B cell (primary cell): ENCODE data around the gene TENM4. TPM values are rescaled to one million over a fixed set of nuclear protein-coding genes. Genes with fewer than 3 reads are reported as not detected.

Source experiments
- ATAC-seq: fragments of 200-7000 bp; cut with Tn5 transposase; one replicate; pipeline ENCODE4 v1.10.0; 2021; ENCODE audit warnings: low read depth, mild to moderate bottlenecking, moderate number of reproducible peaks, moderate library complexity
- CTCF ChIA-PET: fragments of 350-600 bp; sonication (Branson Sonifier 250); formaldehyde crosslinking; loops from one replicate; lab custom pipeline; 2021; ENCODE audit warnings: antibody characterized with exemption, inconsistent platforms; lab: Charles Lee
- POLR2A ChIA-PET: fragments of 350-600 bp; sonication (Branson Sonifier 250); formaldehyde crosslinking; loops from one replicate; lab custom pipeline; 2021; ENCODE audit warnings: antibody characterized with exemption; lab: Charles Lee
- DNase-seq: peaks from one replicate; pipeline ENCODE4 v3.0.0; 2013
- H2AFZ ChIP-seq: 2 replicates; pipeline ENCODE4 v1.6.1; 2012; ENCODE audit warnings: mild to moderate bottlenecking, low read depth, low read length; ENCODE audit not compliant: insufficient read depth, poor library complexity, severe bottlenecking
- H3K27ac ChIP-seq, 2 donors: 1 replicate in 1 of 2; 2 replicates in 1 of 2; pipeline ENCODE4 v1.5.1; 2012 to 2013; ENCODE audit warnings: low read length in 2 of 2, mild to moderate bottlenecking in 2 of 2, moderate library complexity in 1 of 2
- H3K27me3 ChIP-seq, 4 experiments: fragments of 200-600 bp in 1 of 4; sonication (generic) in 1 of 4; replicated peaks in 1 of 4; 1 replicate in 2 of 4; 2 replicates in 2 of 4; pipeline versions ENCODE4 v1.6.1 to v1.7.0; 2013 to 2016; ENCODE audit warnings: low read length in 3 of 4, mild to moderate bottlenecking in 2 of 4, mixed read lengths in 1 of 4, moderate library complexity in 1 of 4; ENCODE audit not compliant: insufficient read depth in 4 of 4, control insufficient read depth in 3 of 4; ENCODE audit errors: control extremely low read depth in 1 of 4
- H3K36me3 ChIP-seq, 2 experiments: replicated peaks in 1 of 2; 1 replicate in 1 of 2; 2 replicates in 1 of 2; pipeline versions ENCODE4 v1.6.1 to v1.7.1; 2013; ENCODE audit warnings: low read length in 1 of 2; ENCODE audit not compliant: insufficient read depth in 2 of 2, control insufficient read depth in 1 of 2; ENCODE audit errors: control extremely low read depth in 1 of 2, extremely low read depth in 1 of 2
- H3K4me1 ChIP-seq, 2 donors: fragments of 200-600 bp in 1 of 2; sonication (generic) in 1 of 2; 1 replicate in 1 of 2; 2 replicates in 1 of 2; pipeline versions ENCODE4 v1.5.1 to v1.6.1; 2013 to 2017; ENCODE audit warnings: low read length in 2 of 2; ENCODE audit not compliant: control insufficient read depth in 2 of 2, insufficient read depth in 2 of 2
- H3K4me2 ChIP-seq: replicated peaks from 2 replicates; pipeline ENCODE3; 2012; ENCODE audit warnings: mild to moderate bottlenecking, low read depth, low read length; ENCODE audit not compliant: poor library complexity, severe bottlenecking
- H3K4me3 ChIP-seq, 5 experiments: fragments of 200-600 bp in 1 of 5; sonication (generic) in 1 of 5; 1 replicate in 3 of 5; 2 replicates in 2 of 5; pipeline versions ENCODE4 v1.5.1 to v1.7.0; 2011 to 2016; ENCODE audit warnings: low read length in 4 of 5, mild to moderate bottlenecking in 4 of 5, low read depth in 2 of 5, control low read depth in 1 of 5, moderate library complexity in 1 of 5; ENCODE audit not compliant: insufficient read depth in 1 of 5; ENCODE audit errors: control extremely low read depth in 1 of 5, extremely low read depth in 1 of 5
- H3K79me2 ChIP-seq: fragments of 200-600 bp; sonication (generic); one replicate; pipeline ENCODE4 v1.6.0; 2016; ENCODE audit warnings: low read length; ENCODE audit not compliant: control insufficient read depth, insufficient read depth
- H3K9ac ChIP-seq: fragments of 200-600 bp; sonication (generic); 2 replicates; pipeline ENCODE4 v1.6.1; 2017; ENCODE audit warnings: mild to moderate bottlenecking, low read length, moderate library complexity
- H3K9me3 ChIP-seq, 3 donors: one replicate each; pipeline versions ENCODE4 v1.6.1 to v1.7.1; 2013; ENCODE audit warnings: low read length in 2 of 3; ENCODE audit not compliant: control insufficient read depth in 2 of 3, insufficient read depth in 1 of 3; ENCODE audit errors: control extremely low read depth in 1 of 3
- H4K20me1 ChIP-seq: 2 replicates; pipeline ENCODE4 v1.6.0; 2012; ENCODE audit warnings: mild to moderate bottlenecking, low read length; ENCODE audit not compliant: insufficient read depth, control insufficient read depth, poor library complexity, severe bottlenecking
- H3K27ac Mint-ChIP-seq: one replicate; pipeline ENCODE4 v1.8.0; 2021; ENCODE audit warnings: mixed read lengths
- H3K27me3 Mint-ChIP-seq: one replicate; pipeline ENCODE4 v1.8.0; 2021; ENCODE audit warnings: mixed read lengths
- H3K4me1 Mint-ChIP-seq: one replicate; pipeline ENCODE4 v1.8.0; 2021; ENCODE audit warnings: mixed read lengths
- H3K4me3 Mint-ChIP-seq: one replicate; pipeline ENCODE4 v1.8.0; 2021; ENCODE audit warnings: mixed read lengths
- H3K9me3 Mint-ChIP-seq: one replicate; pipeline ENCODE4 v1.8.0; 2022; ENCODE audit warnings: mixed read lengths; ENCODE audit not compliant: insufficient read depth
- EZH2 ChIP-seq: IDR thresholded peaks from 2 replicates; pipeline ENCODE4 v1.6.1; 2012; ENCODE audit warnings: borderline replicate concordance, low read depth, mild to moderate bottlenecking, moderate library complexity, low read length; ENCODE audit not compliant: insufficient read depth, poor library complexity, severe bottlenecking
- WGBS: methylation state at CpG from one replicate; pipeline ENCODE4 v1.1.5; 2013; ENCODE audit warnings: missing lambda C conversion rate; ENCODE audit not compliant: insufficient coverage; 5-methylcytosine and 5-hydroxymethylcytosine counted together
- intact Hi-C: fragments of 100-400 bp; cut with micrococcal nuclease; formaldehyde crosslinking; loops from one replicate; pipeline ENCODE4 v1.10.0; 2022
- polyA plus RNA-seq: library from polyadenylated mRNA; depleted of rRNA; stranded (reverse); fragments of >200 nt; gene quantifications from 2 replicates; pipeline ENCODE4 v1.2.3, GENCODE V29; 2012
- total RNA-seq, 2 donors: library from RNA; stranded (reverse); fragments of 120-200 nt in 1 of 2; gene quantifications; 1 replicate in 1 of 2; 2 replicates in 1 of 2; pipeline versions ENCODE4 v1.2.3 to v1.2.4, GENCODE V29; 2013 to 2022
- TF ChIP-seq, protein P1 (sequence below): fragments of 200-600 bp; IDR thresholded peaks from one replicate; pipeline ENCODE4 v1.8.0; 2022; ENCODE audit warnings: antibody characterized with exemption, mild to moderate bottlenecking

The TENM4 gene
- total and polyA plus RNA-seq, 2 donors (not counting 1 experiment from before 2014, with no cell fraction given): 0.09 to 5.7 TPM

DNA sequence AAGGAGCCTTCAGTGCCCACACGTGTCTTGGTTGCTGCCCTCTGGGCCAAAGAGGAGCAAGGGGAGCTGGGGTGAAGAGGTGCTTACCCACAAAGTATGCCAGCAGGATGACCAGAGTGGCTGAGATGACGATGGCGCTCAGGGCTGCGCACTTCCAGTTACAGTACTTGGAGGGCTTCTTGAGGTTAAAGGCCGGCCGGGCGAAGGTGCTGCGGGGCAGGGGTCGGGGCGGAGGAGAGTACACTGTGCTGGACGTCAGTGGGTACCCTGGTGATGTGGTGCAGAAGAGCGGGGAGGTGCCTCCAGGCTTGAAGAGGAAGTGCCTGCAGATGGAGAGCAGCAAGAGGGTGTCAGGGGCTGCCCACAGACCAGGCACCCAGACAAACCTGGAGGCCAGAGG is 551.1 kb downstream of the TENM4 start:
- intact Hi-C loops: no loop called here
- no peak overlapping the region for H2AFZ ChIP-seq
- H4K20me1 ChIP-seq: no peaks in the 10 kb centered on the region
- no peak overlapping the region for H3K4me3 Mint-ChIP-seq
- no peak overlapping the region for H3K4me2 ChIP-seq
- WGBS: 91% methylated on average over 8 of the region's 12 CpGs
- DNase-seq (no peak), ATAC-seq (no peak)
- H3K36me3 ChIP-seq: no peaks in the 10 kb centered on the region
- H3K27ac ChIP-seq: no peak overlapping the region
- no peak overlapping the region for H3K4me3 ChIP-seq
- no peaks in the 10 kb centered on the region for H3K79me2 ChIP-seq
- ChIA-PET CTCF (no interaction called here), POLR2A (no interaction called here)
- TF ChIP-seq, protein P1, sequence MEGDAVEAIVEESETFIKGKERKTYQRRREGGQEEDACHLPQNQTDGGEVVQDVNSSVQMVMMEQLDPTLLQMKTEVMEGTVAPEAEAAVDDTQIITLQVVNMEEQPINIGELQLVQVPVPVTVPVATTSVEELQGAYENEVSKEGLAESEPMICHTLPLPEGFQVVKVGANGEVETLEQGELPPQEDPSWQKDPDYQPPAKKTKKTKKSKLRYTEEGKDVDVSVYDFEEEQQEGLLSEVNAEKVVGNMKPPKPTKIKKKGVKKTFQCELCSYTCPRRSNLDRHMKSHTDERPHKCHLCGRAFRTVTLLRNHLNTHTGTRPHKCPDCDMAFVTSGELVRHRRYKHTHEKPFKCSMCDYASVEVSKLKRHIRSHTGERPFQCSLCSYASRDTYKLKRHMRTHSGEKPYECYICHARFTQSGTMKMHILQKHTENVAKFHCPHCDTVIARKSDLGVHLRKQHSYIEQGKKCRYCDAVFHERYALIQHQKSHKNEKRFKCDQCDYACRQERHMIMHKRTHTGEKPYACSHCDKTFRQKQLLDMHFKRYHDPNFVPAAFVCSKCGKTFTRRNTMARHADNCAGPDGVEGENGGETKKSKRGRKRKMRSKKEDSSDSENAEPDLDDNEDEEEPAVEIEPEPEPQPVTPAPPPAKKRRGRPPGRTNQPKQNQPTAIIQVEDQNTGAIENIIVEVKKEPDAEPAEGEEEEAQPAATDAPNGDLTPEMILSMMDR: no peak
- TF ChIP-seq EZH2: no peak
- no peaks in the 10 kb centered on the region for H3K9me3 Mint-ChIP-seq
- peaks cover 0 to 3% (median 0%) of the 10 kb centered on the region in 4 experiments for H3K27me3 ChIP-seq
- H3K4me1 Mint-ChIP-seq: no peaks in the 10 kb centered on the region
- H3K27me3 Mint-ChIP-seq: no peaks in the 10 kb centered on the region
- H3K4me1 ChIP-seq: no peaks in the 10 kb centered on the region
- no peaks in the 10 kb centered on the region for H3K9me3 ChIP-seq
- H3K9ac ChIP-seq: no peak overlapping the region
- no peak overlapping the region for H3K27ac Mint-ChIP-seq

DNA sequence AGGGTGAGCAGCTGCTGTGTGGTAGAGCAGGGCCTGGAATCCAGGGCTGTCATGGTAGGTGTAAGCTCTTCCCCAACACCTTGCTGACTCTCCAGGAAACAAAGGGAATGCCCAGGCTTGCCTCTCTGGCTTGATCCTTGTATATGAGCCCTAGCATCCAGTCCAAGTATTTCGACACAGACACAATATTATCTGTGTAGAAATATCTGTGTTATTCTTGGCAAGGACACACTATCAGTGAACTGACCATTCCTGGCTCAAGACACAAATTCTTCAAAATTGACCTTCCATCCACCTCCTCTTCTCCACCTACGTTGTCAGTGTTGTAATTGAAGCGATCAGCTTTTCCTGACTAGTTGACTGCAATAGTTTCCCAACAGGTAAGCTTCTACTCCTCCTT is 554.2 kb downstream of the TENM4 start:
- Histone ChIP-seq H4K20me1 (no peaks in the 10 kb centered on the region), H3K27ac (no peak overlapping the region), H3K9me3 (no peaks in the 10 kb centered on the region), H3K4me2 (no peak overlapping the region), H3K36me3 (no peaks in the 10 kb centered on the region), H3K9ac (no peak overlapping the region), H3K27me3 (no peaks in the 10 kb centered on the region), H3K79me2 (no peaks in the 10 kb centered on the region), H2AFZ (no peak overlapping the region), H3K4me1 (no peaks in the 10 kb centered on the region), H3K4me3 (no peak overlapping the region)
- WGBS: 90% methylated on average over 2 of the region's 3 CpGs
- no peaks in the 10 kb centered on the region for H3K27me3 Mint-ChIP-seq
- ATAC-seq (no peak), DNase-seq (no peak)
- ChIA-PET POLR2A (no interaction called here), CTCF (no interaction called here)
- no peak overlapping the region for H3K27ac Mint-ChIP-seq
- intact Hi-C loops: no loop called here
- H3K9me3 Mint-ChIP-seq: no peaks in the 10 kb centered on the region
- H3K4me3 Mint-ChIP-seq: no peak overlapping the region
- H3K4me1 Mint-ChIP-seq: no peaks in the 10 kb centered on the region
- TF ChIP-seq EZH2: no peak
- TF ChIP-seq, protein P1: no peak
